Glomerular endothelial cell (primary cell): ENCODE results near the gene CCDC142. TPM values are rescaled to one million over a fixed set of nuclear protein-coding genes. Genes with fewer than 3 reads are reported as not detected.

Source experiments
- DNase-seq: peaks from one replicate; pipeline ENCODE4 v3.0.0-alpha.2; 2011; ENCODE audit warnings: low read depth, low spot score; ENCODE audit errors: extremely low read depth
- total RNA-seq: library from RNA; depleted of rRNA; stranded (reverse); fragments of >200 nt; gene quantifications from 2 replicates; pipeline ENCODE4 v1.2.3, GENCODE V29; 2015

Gene CCDC142, protein sequence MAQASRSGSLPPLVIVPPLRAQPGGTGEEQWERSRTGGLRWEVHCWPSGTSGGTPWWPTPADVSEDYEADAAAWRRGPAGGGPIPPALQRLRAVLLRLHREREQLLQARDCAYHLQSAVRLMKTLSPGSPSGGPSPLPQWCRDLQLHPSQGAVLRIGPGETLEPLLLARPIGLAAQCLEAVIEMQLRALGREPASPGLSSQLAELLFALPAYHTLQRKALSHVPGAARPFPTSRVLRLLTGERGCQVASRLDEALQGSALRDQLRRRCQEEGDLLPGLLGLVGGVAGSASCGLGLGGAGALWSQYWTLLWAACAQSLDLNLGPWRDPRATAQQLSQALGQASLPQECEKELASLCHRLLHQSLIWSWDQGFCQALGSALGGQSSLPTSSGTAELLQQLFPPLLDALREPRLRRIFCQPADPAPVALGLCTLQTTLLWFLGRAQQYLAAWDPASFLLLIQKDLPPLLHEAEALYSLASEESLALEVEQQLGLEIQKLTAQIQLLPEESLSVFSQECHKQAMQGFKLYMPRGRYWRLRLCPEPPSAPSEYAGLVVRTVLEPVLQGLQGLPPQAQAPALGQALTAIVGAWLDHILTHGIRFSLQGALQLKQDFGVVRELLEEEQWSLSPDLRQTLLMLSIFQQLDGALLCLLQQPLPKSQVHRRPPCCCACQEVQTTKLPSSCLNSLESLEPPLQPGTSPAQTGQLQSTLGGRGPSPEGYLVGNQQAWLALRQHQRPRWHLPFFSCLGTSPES
- 12.5 and 19.3 TPM in 2 replicates for total RNA-seq

DNA sequence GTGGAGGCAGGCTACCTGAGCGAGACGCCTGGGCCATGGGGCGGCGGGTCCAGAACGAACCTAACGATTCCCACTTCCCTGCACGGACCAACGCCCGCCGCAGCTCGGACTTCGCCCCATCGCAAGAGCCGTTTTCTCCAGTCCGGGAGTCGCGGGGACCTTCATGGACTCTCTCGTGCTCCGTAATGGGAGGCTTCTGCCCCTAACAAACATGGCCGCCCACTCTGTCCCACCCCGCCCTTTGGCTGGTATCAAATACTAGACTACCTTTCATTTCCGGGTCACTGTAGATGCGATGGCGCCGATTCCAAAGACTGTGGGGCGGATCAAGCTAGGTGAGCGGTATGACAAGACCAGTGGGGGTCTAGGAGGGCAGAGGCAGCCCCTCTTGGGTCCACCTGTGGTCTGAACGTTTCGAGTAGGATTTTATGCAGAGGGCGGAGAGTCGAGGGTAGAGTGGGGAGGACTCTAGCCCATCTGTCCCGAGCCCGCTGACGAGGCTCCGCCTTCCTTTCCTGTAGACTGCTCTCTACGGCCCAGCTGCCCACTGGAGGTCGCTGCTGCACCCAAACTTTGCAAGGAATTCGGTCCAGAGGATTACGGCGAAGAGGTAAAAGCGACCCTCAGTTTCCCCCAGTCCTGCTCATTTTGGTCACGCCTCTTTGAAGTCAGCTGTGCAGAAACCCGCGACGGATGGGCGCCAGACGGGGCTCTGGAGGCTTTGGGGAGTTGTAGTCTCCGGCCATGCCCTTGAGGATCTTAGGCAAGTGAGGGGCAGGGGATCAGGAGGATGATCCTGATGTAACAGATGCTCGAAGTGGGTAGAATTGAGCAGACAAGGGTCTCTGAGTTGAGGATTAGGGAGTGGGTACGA, at the start of gene CCDC142, which contains the start of gene TTC31:
CCDC142 (minus strand) TSS at position 198 of the 874 bp plus-strand sequence; CDS start at position 37, 161 bp downstream.
TTC31 (plus strand) TSS at position 281 of the 874 bp plus-strand sequence; CDS start at position 296, 15 bp downstream.
- DNase-seq = peak; percentile 81

DNA sequence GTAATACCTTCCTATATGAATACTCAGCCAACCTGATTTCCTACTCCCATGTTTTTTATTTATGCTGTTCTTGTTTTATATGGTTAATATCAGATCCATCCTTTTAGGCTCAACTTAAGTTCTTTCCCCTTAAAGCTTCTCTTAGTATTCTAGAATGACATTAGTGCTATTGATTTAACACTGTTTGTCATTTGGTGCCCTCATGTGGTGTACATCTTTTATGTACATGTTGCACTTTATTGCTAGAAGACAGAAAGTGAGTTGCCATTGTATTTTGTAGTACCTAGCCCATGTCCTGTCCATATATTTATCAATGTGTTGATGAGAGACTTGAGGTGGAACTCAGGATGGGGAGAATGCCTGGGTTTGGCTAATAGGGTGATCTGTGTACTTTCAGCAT, 49.4 kb upstream of the CCDC142 start:
- no peak for DNase-seq

DNA sequence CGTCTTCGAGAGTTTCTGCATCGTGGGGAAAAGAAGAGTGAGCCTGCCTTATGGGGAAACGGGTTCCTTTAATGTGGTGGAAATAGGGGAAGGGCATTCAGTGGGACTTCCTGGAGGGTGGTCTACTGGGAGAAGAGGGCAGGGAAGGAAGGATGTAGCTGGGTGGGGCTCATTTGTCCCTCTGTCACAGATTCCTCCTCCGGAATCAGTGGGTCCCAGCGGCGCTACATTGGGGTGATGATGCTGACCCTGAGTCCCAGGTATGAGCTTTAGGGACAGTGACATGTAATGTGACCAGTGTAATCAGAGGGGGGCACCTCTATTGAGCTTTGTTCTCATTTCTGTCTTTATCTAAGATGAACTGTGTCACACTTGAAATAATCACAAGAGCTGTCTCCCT, 48.9 kb upstream of the CCDC142 start:
- DNase-seq = no peak

DNA sequence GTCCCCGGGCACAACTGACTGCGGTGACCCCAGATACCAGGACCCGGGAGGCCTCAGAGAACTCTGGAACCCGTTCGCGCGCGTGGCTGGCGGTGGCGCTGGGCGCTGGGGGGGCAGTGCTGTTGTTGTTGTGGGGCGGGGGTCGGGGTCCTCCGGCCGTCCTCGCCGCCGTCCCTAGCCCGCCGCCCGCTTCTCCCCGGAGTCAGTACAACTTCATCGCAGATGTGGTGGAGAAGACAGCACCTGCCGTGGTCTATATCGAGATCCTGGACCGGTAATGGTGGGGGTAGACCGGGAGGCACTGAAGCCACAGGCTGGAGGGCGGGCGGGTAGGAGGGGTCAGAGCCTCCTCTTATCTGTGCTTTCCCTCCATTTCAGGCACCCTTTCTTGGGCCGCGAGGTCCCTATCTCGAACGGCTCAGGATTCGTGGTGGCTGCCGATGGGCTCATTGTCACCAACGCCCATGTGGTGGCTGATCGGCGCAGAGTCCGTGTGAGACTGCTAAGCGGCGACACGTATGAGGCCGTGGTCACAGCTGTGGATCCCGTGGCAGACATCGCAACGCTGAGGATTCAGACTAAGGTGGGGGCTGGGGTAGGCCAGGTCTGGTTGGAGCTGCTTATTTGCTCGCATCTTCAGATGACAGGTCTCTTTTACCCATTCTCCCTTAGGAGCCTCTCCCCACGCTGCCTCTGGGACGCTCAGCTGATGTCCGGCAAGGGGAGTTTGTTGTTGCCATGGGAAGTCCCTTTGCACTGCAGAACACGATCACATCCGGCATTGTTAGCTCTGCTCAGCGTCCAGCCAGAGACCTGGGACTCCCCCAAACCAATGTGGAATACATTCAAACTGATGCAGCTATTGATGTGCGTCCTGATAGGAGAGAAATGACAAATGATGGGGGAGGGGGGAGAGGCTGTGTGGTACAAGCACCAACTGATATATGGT, 47.7 kb upstream of the CCDC142 start:
- no peak for DNase-seq

DNA sequence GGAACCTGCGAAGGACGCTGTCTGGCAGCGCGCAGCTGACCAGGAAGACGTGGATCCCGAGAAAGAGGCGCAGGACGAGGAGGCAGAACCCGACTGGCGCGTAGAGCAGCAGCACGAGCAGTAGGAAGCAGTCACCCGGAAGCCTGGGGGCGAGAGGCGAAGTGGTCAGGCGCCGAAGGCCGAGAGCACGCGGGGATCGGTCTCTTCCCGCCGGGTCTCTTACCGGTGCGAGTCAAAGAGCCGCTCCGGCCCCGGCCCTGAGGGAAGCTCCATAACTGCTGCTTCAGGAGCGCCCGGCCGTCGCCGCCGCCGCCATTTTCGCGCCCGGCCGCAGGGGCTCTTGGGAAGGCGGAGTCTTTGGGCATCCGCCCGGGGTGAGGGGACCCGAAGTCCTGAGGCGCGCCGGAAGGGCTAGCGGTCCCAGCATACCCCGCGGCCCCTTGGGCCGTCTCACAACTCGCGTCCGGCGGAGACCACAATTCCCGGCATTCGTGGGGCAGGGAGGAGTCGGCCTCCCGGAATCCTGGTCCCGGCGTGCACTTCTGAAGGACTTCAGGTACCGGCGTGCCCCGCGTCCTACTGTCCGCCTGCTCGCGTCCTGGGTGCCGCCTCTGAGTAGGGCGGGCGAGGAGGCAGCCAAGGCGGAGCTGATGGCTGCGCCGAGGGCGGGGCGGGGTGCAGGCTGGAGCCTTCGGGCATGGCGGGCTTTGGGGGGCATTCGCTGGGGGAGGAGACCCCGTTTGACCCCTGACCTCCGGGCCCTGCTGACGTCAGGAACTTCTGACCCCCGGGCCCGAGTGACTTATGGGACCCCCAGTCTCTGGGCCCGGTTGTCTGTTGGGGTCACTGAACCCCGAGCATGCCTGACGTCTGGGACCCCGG, 46.8 kb upstream of the CCDC142 start, which contains the start of the genes AUP1 and HTRA2:
AUP1 (minus strand) TSS at position 350 of the 882 bp plus-strand sequence; CDS start at position 273, 77 bp downstream.
HTRA2 (plus strand) TSS at position 577 of the 882 bp plus-strand sequence; CDS start at position 651, 74 bp downstream.
- DNase-seq = peak; percentile 73

DNA sequence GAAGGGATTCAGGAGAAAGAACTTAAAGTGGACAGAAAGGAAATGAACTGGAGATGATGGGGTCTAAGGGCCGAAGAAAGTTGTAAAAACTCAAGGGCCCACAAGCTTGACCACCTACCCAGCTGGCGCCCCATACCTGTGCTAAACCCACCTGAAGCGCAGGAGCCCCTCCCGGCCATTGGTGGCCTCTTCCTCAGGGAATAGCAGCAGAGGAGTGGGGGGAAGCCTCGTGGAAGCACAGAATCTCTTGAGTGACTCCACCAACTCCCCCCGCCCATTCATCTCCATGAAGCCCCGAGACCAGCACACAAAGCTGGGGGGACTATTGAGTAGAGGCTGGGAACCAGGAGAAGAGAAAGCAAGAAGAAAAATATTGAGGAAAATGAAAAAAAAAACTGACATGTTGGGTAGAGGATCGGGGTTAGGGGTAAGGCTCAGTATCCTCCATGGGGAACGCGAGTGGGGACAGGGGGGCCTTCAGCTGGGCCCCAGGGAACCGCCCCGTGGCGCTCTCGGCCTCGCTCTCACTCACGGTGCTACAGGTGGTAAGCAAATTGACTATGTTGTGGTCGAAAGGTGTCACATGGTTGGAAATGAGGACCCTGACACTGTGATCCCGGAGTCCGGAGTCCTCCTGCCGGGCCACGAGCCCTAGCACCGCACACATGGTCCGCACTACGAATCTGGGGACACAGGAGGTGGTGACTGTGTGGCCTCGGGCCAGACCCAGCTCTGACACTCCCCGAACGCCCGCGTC, 46.0 kb upstream of the CCDC142 start:
- no peak for DNase-seq

DNA sequence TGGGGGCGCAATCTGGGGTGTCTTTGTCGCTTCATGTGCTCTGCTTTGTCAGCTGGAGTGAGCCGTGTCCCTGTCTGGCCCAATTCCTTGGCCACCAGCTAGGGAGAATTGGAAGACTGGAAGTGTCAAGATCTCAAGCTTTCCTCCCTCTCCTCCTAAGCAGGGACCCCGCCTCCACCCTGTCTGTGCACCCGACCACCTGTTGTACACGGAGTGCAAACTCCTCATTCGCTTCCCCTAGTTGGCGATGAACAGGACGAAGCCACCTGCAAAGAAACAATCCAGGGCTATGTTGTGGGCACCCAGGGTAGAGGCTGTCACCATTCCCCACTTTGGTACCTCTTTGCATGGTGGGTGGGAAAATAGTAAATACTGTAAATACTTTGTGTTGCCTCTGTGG, 44.9 kb upstream of the CCDC142 start:
- no peak for DNase-seq

DNA sequence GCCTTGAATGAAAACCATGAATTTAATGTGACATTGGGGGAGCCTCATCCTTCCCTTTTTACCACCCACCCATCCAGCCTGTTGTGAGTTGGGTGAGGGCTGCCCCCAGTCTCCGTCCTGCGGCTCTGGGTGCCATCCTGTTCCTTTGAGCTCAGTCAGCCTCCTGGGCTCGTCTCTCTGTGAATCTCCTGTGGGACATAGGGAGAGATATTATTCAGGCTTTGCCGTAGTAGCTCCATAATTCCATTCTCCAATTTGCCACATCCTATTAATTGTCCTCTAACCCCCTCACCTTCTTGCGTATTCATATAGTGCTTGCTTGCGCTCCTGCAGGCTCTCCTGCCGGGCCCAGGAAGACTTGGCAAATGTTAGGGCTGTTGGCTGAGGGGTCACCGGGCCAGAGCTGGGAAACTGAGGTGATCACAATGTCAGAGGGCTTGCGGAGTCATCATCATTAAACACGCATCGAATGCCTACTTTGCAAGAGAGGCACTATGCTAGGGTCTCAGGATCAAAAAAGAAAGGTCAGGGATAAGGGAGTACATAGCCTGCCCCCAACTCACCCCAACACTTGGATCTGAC, 43.9 kb upstream of the CCDC142 start:
- no peak for DNase-seq

DNA sequence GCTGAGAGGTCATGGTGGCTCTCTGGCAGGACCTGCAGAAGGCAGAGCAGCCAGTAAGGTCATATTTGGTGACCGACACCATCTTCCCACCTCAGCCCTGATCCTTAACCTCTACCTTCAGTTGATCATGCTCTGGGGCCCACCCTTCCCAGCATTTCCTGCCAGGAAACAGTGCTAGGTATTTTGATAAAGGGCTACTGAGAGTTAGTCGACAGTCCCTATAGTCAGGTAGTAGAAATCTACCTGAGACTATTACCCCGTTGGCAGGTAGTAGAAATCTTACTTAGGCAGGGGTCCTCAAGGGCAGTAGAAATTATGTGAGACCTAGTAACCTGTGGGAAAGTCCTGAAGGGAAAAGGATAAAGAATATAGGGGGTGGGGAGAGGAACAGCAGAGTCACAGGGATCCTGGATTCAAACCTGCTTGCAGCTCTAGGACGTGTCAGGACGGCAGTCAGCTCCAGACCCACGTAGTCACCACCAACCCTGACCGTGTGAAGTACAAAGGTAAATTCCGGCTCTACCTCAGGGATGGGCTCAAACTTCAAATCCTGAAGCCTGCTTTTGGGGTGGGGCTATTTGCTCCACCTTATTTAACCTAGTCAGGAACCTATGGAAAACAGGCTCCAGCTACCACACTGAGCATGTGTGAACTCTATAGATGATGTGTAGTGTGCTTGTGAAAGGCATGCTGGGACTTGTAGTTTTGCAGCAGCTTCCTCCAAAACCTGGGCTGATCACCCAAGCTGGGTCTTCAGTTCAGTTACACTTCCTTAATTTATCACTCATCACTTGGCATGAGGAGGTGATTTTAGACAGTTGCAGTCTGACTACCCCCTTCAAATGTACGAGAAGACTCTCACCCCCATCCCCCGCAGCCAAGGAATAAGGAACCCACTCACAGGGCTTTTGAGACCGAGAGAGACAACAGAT, 43.2 kb upstream of the CCDC142 start, which contains the start of gene DQX1:
DQX1 (minus strand) TSS at position 515 of the 932 bp plus-strand sequence; CDS start at position 13, 502 bp downstream.
- DNase-seq = no peak

DNA sequence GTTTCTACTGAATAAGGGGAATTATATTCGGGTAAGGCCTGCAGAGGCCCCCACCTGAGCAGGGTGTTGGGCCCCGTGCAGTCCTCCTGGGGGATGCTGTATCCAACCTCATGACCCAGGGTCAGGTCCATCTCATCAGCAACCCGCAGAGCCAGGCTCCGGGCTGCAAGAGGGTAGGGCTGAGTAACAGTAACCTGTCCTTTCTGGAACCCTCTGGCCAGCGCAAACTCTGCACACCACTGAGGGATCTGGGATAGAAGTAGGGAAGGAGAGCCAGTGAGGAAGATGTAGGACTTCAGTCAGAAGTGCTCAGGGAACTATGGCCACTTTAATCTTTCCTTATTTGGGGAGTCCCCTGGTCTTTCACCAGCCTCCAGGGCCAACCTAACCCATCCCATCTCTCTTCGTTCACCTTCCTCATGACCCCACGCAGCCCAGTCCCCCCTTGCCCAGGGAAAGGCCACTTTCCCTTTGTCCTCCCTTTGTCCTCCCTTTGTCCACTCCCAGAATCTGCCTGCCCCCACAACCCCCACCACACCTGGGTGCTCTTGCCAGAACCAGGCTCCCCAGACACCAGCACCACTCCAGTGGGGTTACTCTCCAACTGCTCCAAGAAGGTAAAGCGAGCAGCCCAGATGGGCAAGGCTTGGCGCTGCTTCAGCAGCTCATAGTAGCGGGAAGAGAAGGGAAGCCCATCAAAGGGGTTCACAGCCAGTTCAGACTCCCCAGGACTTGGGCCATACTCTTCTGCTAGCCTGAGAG, 42.3 kb upstream of the CCDC142 start:
- no peak for DNase-seq

DNA sequence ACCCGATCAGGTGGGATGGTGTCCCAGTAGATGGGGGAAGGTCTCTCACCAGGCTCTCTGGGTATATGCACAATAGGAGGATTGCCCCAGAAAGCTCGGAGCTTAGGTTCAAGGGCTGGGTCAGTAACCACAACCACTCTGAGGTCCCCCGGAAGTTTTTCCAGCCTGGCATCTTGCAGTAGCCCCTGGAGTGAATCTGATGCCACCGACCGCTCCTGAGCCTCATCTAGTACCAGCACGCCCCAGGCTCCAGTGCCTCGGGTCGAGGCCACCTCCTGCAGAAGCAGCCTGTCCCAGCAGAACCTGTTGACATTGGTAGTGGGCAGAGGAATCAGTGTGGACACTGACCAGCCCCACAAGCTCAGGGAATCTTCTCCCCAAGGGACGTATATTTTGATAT, 41.2 kb upstream of the CCDC142 start:
- DNase-seq = no peak

DNA sequence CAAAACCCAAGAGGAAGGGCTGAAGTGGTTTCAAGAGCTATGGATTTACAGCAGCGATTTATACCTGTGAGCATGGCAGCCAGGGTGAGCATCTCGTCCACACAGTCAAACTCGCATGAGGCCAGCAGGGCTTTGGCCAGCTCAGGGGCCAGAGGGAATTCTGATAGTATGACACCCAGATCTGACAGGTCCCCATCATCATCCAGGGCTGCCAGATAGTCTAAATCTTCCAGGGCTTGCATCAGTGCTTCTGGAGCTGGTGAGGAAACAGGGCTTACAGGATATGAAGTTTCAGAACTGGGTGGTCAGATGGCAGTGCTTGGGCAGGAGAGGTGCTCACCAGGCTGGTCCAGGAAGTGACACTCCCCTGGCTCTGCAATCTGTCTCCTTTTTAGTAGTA, 39.7 kb upstream of the CCDC142 start:
- no peak for DNase-seq

DNA sequence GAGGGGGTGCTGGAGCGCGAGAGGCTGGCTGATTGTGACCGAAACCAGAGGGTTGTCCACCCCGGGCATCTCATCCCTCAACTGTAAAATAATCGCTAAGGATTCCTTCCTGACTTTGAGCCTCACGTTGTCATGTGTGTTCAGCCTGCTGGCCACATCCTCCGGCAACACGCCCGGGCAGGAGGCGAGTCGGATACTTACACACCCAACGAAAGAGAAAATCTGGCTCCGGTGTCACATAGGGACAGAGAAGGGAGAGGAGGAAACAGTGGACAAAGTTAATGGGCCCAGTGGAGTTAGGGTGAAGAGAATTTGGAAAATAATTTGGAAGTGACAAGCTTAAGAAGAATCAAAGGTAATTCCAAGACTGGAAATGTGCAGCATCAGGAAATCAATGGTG, 33.9 kb upstream of the CCDC142 start:
- DNase-seq = no peak

DNA sequence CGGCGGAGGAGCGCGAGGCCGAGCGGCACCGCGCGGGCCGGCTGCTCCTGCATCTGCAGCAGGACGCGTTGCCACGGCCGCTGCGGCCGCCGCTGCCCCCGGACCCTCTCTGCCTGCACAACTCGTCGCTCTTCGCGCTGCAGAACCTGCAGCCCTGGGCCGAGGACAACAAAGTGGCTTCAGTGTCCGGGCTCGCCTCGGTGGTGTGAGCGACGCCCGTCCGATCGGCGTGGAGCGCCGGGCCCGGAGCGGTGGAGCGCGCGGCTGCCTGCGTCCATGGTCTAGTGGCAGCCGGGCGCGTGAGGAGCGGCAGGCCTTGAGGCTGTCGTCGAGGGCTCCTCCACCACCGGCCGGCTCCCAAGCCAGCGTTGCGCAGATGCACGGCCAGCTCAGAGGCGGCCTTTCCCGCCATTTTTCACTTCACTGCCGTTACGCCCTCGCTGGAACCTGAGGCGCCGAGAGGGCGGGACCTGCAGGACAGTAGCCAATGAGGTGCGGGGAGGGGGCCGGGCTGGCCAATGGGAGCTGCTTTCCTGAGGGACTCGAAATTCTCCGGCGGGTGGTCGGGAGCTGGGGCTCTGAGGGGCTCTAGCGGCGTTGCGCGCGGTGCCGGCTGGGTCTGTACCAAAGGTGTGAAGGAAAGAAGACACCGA, 33.3 kb upstream of the CCDC142 start:
- no peak for DNase-seq
